HCT116 (cell line): ENCODE measurements around the gene CENPC. TPM values are rescaled to one million over a fixed set of nuclear protein-coding genes. Genes with fewer than 3 reads are reported as not detected.

Experiments
- ATAC-seq: fragments of 200-7000 bp; cut with Tn5 transposase; 2 replicates; pipeline ENCODE4 v1.9.1; 2020; ENCODE audit warnings: mild to moderate bottlenecking, moderate library complexity
- BruUV-seq: library from RNA; stranded (reverse); fragments of 400-500 nt; replicated peaks from 2 replicates; lab custom pipeline; 2021; lab: Mats Ljungman, UMichigan
- CTCF ChIA-PET: fragments of 300-600 bp; sonication (Branson Sonifier 250); formaldehyde crosslinking; loops from one replicate; lab custom pipeline; 2021; ENCODE audit warnings: antibody characterized with exemption; lab: Charles Lee
- POLR2A ChIA-PET: fragments of 300-600, 350-600 bp; sonication (Branson Sonifier 250); formaldehyde crosslinking; loops from one replicate; lab custom pipeline; 2021; ENCODE audit warnings: antibody characterized with exemption; lab: Charles Lee
- RAD21 ChIA-PET, 2 experiments: fragments of 300-600 bp; sonication (Branson Sonifier 250); formaldehyde crosslinking; loops; one replicate each; lab custom pipeline; 2023; ENCODE audit warnings: low total read pairs in 2 of 2; ENCODE audit not compliant: uncharacterized antibody in 2 of 2, unreplicated experiment in 2 of 2, low non-redundant PET in 1 of 2; lab: Charles Lee
- DNase-seq: peaks from one replicate; pipeline ENCODE4 v3.0.0-alpha.2; 2010; ENCODE audit warnings: low read depth, low spot score
- H2AFZ ChIP-seq: fragments of 200-600 bp; shearing (Covaris generic), sonication (generic); 2 replicates; pipeline ENCODE4 v1.6.1; 2017; ENCODE audit warnings: low read depth, mixed run types, mixed read lengths, antibody characterized with exemption, low read length; ENCODE audit not compliant: poor library complexity, severe bottlenecking
- H3K27ac ChIP-seq: 2 replicates; pipeline ENCODE4 v1.5.1; 2012; ENCODE audit warnings: low read depth, low read length
- H3K27me3 ChIP-seq: fragments of 200-600 bp; sonication (generic); 2 replicates; pipeline ENCODE4 v1.6.1; 2016; ENCODE audit warnings: mixed run types, low read length, mixed read lengths; ENCODE audit not compliant: insufficient read depth
- H3K36me3 ChIP-seq, 2 experiments: fragments of 200-500 bp in 1 of 2; fragments of 200-600 bp in 1 of 2; sonication (Bioruptor generic) in 1 of 2; sonication (generic) in 1 of 2; 2 replicates each; pipeline versions ENCODE4 v1.5.1 to v1.6.1; 2014 to 2016; ENCODE audit warnings: low read length in 2 of 2, inconsistent platforms in 1 of 2, mixed read lengths in 1 of 2, mixed run types in 1 of 2; ENCODE audit not compliant: insufficient read depth in 2 of 2, control insufficient read depth in 1 of 2
- H3K4me1 ChIP-seq, 2 experiments: fragments of 200-600 bp in 1 of 2; sonication (generic) in 1 of 2; 2 replicates each; pipeline versions ENCODE4 v1.5.1 to v1.6.1; 2012 to 2017; ENCODE audit warnings: low read length in 2 of 2, inconsistent platforms in 1 of 2, mild to moderate bottlenecking in 1 of 2, mixed read lengths in 1 of 2, mixed run types in 1 of 2, moderate library complexity in 1 of 2; ENCODE audit not compliant: insufficient read depth in 2 of 2, control insufficient read depth in 1 of 2
- H3K4me2 ChIP-seq: fragments of 200-600 bp; sonication (generic); 2 replicates; pipeline ENCODE4 v1.6.1; 2017; ENCODE audit warnings: mixed run types, low read length, mixed read lengths
- H3K4me3 ChIP-seq, 2 experiments: fragments of 200-600 bp in 1 of 2; sonication (generic) in 1 of 2; replicated peaks in 1 of 2; 2 replicates each; pipeline ENCODE4 v1.5.1; 2011 to 2016; ENCODE audit warnings: low read length in 2 of 2, control low read depth in 1 of 2, low read depth in 1 of 2, mild to moderate bottlenecking in 1 of 2, mixed read lengths in 1 of 2, mixed run types in 1 of 2
- H3K79me2 ChIP-seq: fragments of 200-600 bp; sonication (generic); 2 replicates; pipeline ENCODE4 v1.6.1; 2017; ENCODE audit warnings: mild to moderate bottlenecking, mixed run types, low read length, moderate library complexity, mixed read lengths; ENCODE audit not compliant: insufficient read depth
- H3K9ac ChIP-seq: fragments of 200-600 bp; sonication (generic); 2 replicates; pipeline ENCODE4 v1.6.1; 2016; ENCODE audit warnings: low read length, mixed read lengths
- H3K9me2 ChIP-seq: fragments of 200-600 bp; sonication (generic), shearing (Covaris generic); 2 replicates; pipeline ENCODE4 v1.6.1; 2017; ENCODE audit warnings: mixed run types, mild to moderate bottlenecking, moderate library complexity; ENCODE audit not compliant: insufficient read depth
- H3K9me3 ChIP-seq, 2 experiments: fragments of 200-500 bp in 1 of 2; fragments of 200-600 bp in 1 of 2; sonication (Bioruptor generic) in 1 of 2; sonication (generic) in 1 of 2; 2 replicates each; pipeline ENCODE4 v1.6.1; 2014 to 2017; ENCODE audit warnings: low read length in 2 of 2, mixed read lengths in 2 of 2, inconsistent platforms in 1 of 2, low read depth in 1 of 2, mild to moderate bottlenecking in 1 of 2, mixed run types in 1 of 2, moderate library complexity in 1 of 2; ENCODE audit not compliant: control insufficient read depth in 1 of 2, insufficient read depth in 1 of 2
- H4K20me1 ChIP-seq: fragments of 200-600 bp; sonication (generic), shearing (Covaris generic); 2 replicates; pipeline ENCODE4 v1.6.1; 2017; ENCODE audit warnings: mixed run types, mild to moderate bottlenecking, moderate library complexity; ENCODE audit not compliant: insufficient read depth
- CTCF ChIP-seq, 3 experiments: fragments of 200-600 bp in 1 of 3; sonication (generic) in 1 of 3; IDR thresholded peaks in 2 of 3; conservative IDR thresholded peaks in 1 of 3; 2 replicates each; pipeline ENCODE4 v1.5.1; 2012 to 2017; ENCODE audit warnings: low read depth in 2 of 3, low read length in 2 of 3, antibody characterized with exemption in 1 of 3, borderline replicate concordance in 1 of 3, control low read depth in 1 of 3, mild to moderate bottlenecking in 1 of 3, mixed read lengths in 1 of 3, mixed run types in 1 of 3, moderate library complexity in 1 of 3; ENCODE audit not compliant: insufficient read depth in 1 of 3
- EGR1 ChIP-seq: IDR thresholded peaks from 2 replicates; pipeline ENCODE4 v1.6.1; 2012; ENCODE audit warnings: low read depth
- SRF ChIP-seq: IDR thresholded peaks from 2 replicates; pipeline ENCODE4 v1.6.1; 2012; ENCODE audit warnings: low read depth
- ZFX ChIP-seq: fragments of 450-650 bp; IDR thresholded peaks from 2 replicates; pipeline ENCODE4 v1.6.1; 2017
- intact Hi-C: fragments of 100-400 bp; cut with micrococcal nuclease; formaldehyde crosslinking; loops from 2 replicates; pipeline ENCODE4 v1.10.0; 2022
- total RNA-seq: library from RNA; stranded (reverse); gene quantifications from one replicate; pipeline ENCODE4 v1.2.1, GENCODE V29; 2021; ENCODE audit not compliant: unreplicated experiment

The CENPC gene
- total RNA-seq, 1 experiment from 2014 or later: 15.4 TPM

- CTCF ChIA-PET: no interaction called here
Observed at GRCh38 chr4:67438975-67439374, 106.3 kb downstream of the CENPC start.

More at GRCh38 chr4:67438975-67439374, 106.3 kb downstream of the CENPC start:
- Histone ChIP-seq H3K9ac (no peak overlapping the region), H3K4me2 (no peak overlapping the region), H3K4me3 (no peak overlapping the region), H3K9me3 (no peaks in the 10 kb centered on the region), H3K4me1 (no peaks in the 10 kb centered on the region), H3K27ac (no peak overlapping the region), H2AFZ (no peak overlapping the region)
- POLR2A ChIA-PET: no interaction called here
- BruUV-seq: no TSS peak
- intact Hi-C loops: no loop called here
- ATAC-seq (no peak), DNase-seq (no peak)
- RAD21 ChIA-PET: no interaction called here
- no peak for TF ChIP-seq ZFX
- no peak for TF ChIP-seq SRF
- TF ChIP-seq EGR1: no peak
- TF ChIP-seq CTCF (IDR thresholded peaks at IDR 0.05 in 2 of 3, conservative IDR thresholded peaks at IDR 0.05 in 1 of 3; ENCODE audit: borderline replicate concordance in 1 of 3, insufficient read depth in 1 of 3, low read depth in 2 of 3, low read length in 2 of 3): no peak
- TF ChIP-seq, all 23 proteins: peak for 0
- Histone ChIP-seq H4K20me1 (no peaks in the 10 kb centered on the region), H3K9me2 (no peaks in the 10 kb centered on the region), H3K36me3 (no peaks in the 10 kb centered on the region), H3K79me2 (no peaks in the 10 kb centered on the region), H3K27me3 (no peaks in the 10 kb centered on the region)
